Fibroblast of lung (primary cell): ENCODE measurements around the gene C11orf68. TPM values are rescaled to one million over a fixed set of nuclear protein-coding genes. Genes with fewer than 3 reads are reported as not detected.

ENCODE experiments used
- DNase-seq, 2 donors: peaks; one replicate each; pipeline versions ENCODE4 v3.0.0 to v3.0.0-alpha.2; 2010; ENCODE audit warnings: low read depth in 2 of 2
- H2AFZ ChIP-seq: 2 replicates; pipeline ENCODE4 v1.5.1; 2012; ENCODE audit warnings: low read length, control low read depth, inconsistent platforms
- H3K27ac ChIP-seq: 2 replicates; pipeline ENCODE4 v1.5.1; 2011; ENCODE audit warnings: low read length, control low read depth; ENCODE audit not compliant: insufficient read depth
- H3K27me3 ChIP-seq: 2 replicates; pipeline ENCODE4 v1.5.1; 2011; ENCODE audit warnings: mild to moderate bottlenecking, low read length; ENCODE audit not compliant: control insufficient read depth, insufficient read depth
- H3K36me3 ChIP-seq: 2 replicates; pipeline ENCODE4 v1.5.1; 2011; ENCODE audit warnings: low read length; ENCODE audit not compliant: control insufficient read depth, insufficient read depth
- H3K4me1 ChIP-seq: 2 replicates; pipeline ENCODE4 v1.5.1; 2011; ENCODE audit warnings: low read length; ENCODE audit not compliant: control insufficient read depth, insufficient read depth; ENCODE audit errors: extremely low read depth
- H3K4me2 ChIP-seq: 2 replicates; pipeline ENCODE4 v1.5.1; 2011; ENCODE audit warnings: low read length, control low read depth; ENCODE audit not compliant: insufficient read depth; ENCODE audit errors: extremely low read depth
- H3K4me3 ChIP-seq, 4 experiments: fragments of 200-600 bp in 1 of 4; sonication (generic) in 1 of 4; replicated peaks in 1 of 4; 2 replicates each; pipeline ENCODE4 v1.5.1; 2011 to 2016; ENCODE audit warnings: low read length in 4 of 4, low read depth in 3 of 4, mild to moderate bottlenecking in 3 of 4, control low read depth in 2 of 4, inconsistent platforms in 1 of 4, mixed read lengths in 1 of 4; ENCODE audit not compliant: insufficient read depth in 1 of 4; ENCODE audit errors: control extremely low read depth in 1 of 4
- H3K79me2 ChIP-seq: 2 replicates; pipeline ENCODE4 v1.5.1; 2012; ENCODE audit warnings: mild to moderate bottlenecking, low read length, inconsistent platforms; ENCODE audit not compliant: control insufficient read depth, insufficient read depth
- H3K9ac ChIP-seq: 2 replicates; pipeline ENCODE4 v1.5.1; 2011; ENCODE audit warnings: mild to moderate bottlenecking, low read length, control low read depth; ENCODE audit not compliant: insufficient read depth
- H3K9me3 ChIP-seq: 2 replicates; pipeline ENCODE4 v1.5.1; 2012; ENCODE audit warnings: low read depth, low read length; ENCODE audit not compliant: control insufficient read depth, insufficient read depth
- H4K20me1 ChIP-seq: 2 replicates; pipeline ENCODE4 v1.5.1; 2011; ENCODE audit warnings: low read length; ENCODE audit not compliant: control insufficient read depth, insufficient read depth; ENCODE audit errors: extremely low read depth
- CTCF ChIP-seq, 2 donors: IDR thresholded peaks in 1 of 2; conservative IDR thresholded peaks in 1 of 2; 1 replicate in 1 of 2; 2 replicates in 1 of 2; pipeline ENCODE4 v1.5.1; 2011 to 2012; ENCODE audit warnings: low read length in 2 of 2, control low read depth in 1 of 2, inconsistent platforms in 1 of 2, low read depth in 1 of 2, mild to moderate bottlenecking in 1 of 2
- EZH2 ChIP-seq: IDR thresholded peaks from 2 replicates; pipeline ENCODE4 v1.5.1; 2012; ENCODE audit warnings: low read length, control low read depth, mild to moderate bottlenecking; ENCODE audit errors: missing control alignments
- polyA plus RNA-seq, 2 donors: library from polyadenylated mRNA; depleted of rRNA in 1 of 2; stranded (reverse) in 1 of 2; unstranded in 1 of 2; fragments of >200 nt; gene quantifications; 2 replicates each; pipeline ENCODE4 v1.2.1, GENCODE V29; 2011 to 2012; ENCODE audit warnings: missing spikeins in 1 of 2
- total RNA-seq: library from RNA; depleted of rRNA; stranded (reverse); fragments of >200 nt; gene quantifications from 2 replicates; pipeline ENCODE4 v1.2.1, GENCODE V29; 2014

Gene C11orf68
- total and polyA plus RNA-seq, 2 donors (not counting 1 experiment from before 2014, with no cell fraction given) = 26.6 to 27.6 TPM

GRCh38 chr11:65871811-65872548 is 46.9 kb downstream of the C11orf68 start:
- Histone ChIP-seq H4K20me1 (no peaks in the 10 kb centered on the region), H3K27ac (peak overlapping the region; percentile 88), H3K4me1 (peaks cover 23% of the 10 kb centered on the region), H3K36me3 (peaks cover 23% of the 10 kb centered on the region), H3K4me2 (peak overlapping the region; percentile 96), H3K4me3 (peak overlapping the region; percentile 64 to 81 (median 76)), H3K9ac (peak overlapping the region; percentile 82), H3K27me3 (no peaks in the 10 kb centered on the region), H2AFZ (no peak overlapping the region), H3K79me2 (peaks cover 30% of the 10 kb centered on the region), H3K9me3 (no peaks in the 10 kb centered on the region)
- peak; percentile 21 to 22 for TF ChIP-seq CTCF (conservative IDR thresholded peaks at IDR 0.05 in 1 of 2, IDR thresholded peaks at IDR 0.05 in 1 of 2; ENCODE audit: low read depth in 1 of 2, low read length in 2 of 2)
- no peak for TF ChIP-seq EZH2
- peak; percentile 21 to 41 for DNase-seq

GRCh38 chr11:65870706-65871681 is 47.9 kb downstream of the C11orf68 start:
- no peak for TF ChIP-seq CTCF (conservative IDR thresholded peaks at IDR 0.05 in 1 of 2, IDR thresholded peaks at IDR 0.05 in 1 of 2; ENCODE audit: low read depth in 1 of 2, low read length in 2 of 2)
- TF ChIP-seq EZH2 = no peak
- DNase-seq = no peak
- H3K9ac ChIP-seq = peak overlapping the region; percentile 82

GRCh38 chr11:65870307-65870658 is 48.6 kb downstream of the C11orf68 start:
- TF ChIP-seq CTCF (conservative IDR thresholded peaks at IDR 0.05 in 1 of 2, IDR thresholded peaks at IDR 0.05 in 1 of 2; ENCODE audit: low read depth in 1 of 2, low read length in 2 of 2) (no peak), EZH2 (no peak)
- H3K9me3 ChIP-seq = no peaks in the 10 kb centered on the region
- H3K4me1 ChIP-seq = peaks cover 23% of the 10 kb centered on the region
- H3K79me2 ChIP-seq = peaks cover 30% of the 10 kb centered on the region
- no peak overlapping the region for H3K4me2 ChIP-seq
- H2AFZ ChIP-seq = no peak overlapping the region
- no peak overlapping the region for H3K9ac ChIP-seq
- H3K36me3 ChIP-seq = peaks cover 32% of the 10 kb centered on the region
- DNase-seq = no peak
- no peak overlapping the region for H3K4me3 ChIP-seq
- no peaks in the 10 kb centered on the region for H3K27me3 ChIP-seq
- no peaks in the 10 kb centered on the region for H4K20me1 ChIP-seq
- no peak overlapping the region for H3K27ac ChIP-seq

More at GRCh38 chr11:65870706-65871681, 47.9 kb downstream of the C11orf68 start:
- Histone ChIP-seq H3K9me3 (no peaks in the 10 kb centered on the region), H3K27ac (peak overlapping the region; percentile 88), H3K4me1 (peaks cover 23% of the 10 kb centered on the region), H3K4me3 (peak overlapping the region; percentile 64 to 81 (median 76)), H2AFZ (no peak overlapping the region), H3K27me3 (no peaks in the 10 kb centered on the region), H3K4me2 (peak overlapping the region; percentile 96), H3K36me3 (peaks cover 29% of the 10 kb centered on the region), H4K20me1 (no peaks in the 10 kb centered on the region), H3K79me2 (peaks cover 30% of the 10 kb centered on the region)
